Parathyroid adenoma (tissue), 2 donors: Measurements from ENCODE around the gene AGBL1.

ENCODE experiments used
- H2AFZ ChIP-seq: fragments of 300-600 bp; sonication (generic); one replicate; pipeline ENCODE4 v1.7.0; 2017; ENCODE audit warnings: antibody characterized with exemption, mild to moderate bottlenecking
- H3K27ac ChIP-seq: fragments of 300-600 bp; sonication (generic); one replicate; pipeline ENCODE4 v1.7.0; 2017
- H3K27me3 ChIP-seq: fragments of 300-600 bp; sonication (generic); one replicate; pipeline ENCODE4 v1.7.0; 2017; ENCODE audit warnings: low read length; ENCODE audit not compliant: control insufficient read depth, insufficient read depth
- H3K36me3 ChIP-seq: fragments of 300-600 bp; sonication (generic); one replicate; pipeline ENCODE4 v1.7.0; 2017; ENCODE audit warnings: low read length; ENCODE audit not compliant: control insufficient read depth, insufficient read depth
- H3K4me1 ChIP-seq: fragments of 300-600 bp; sonication (generic); one replicate; pipeline ENCODE4 v1.7.0; 2017; ENCODE audit warnings: control low read depth
- H3K4me2 ChIP-seq: fragments of 300-600 bp; sonication (generic); one replicate; pipeline ENCODE4 v1.7.0; 2017; ENCODE audit warnings: low read length
- H3K4me3 ChIP-seq: fragments of 300-600 bp; sonication (generic); one replicate; pipeline ENCODE4 v1.7.0; 2017; ENCODE audit warnings: low read depth, low read length
- H3K79me2 ChIP-seq: fragments of 300-600 bp; sonication (generic); one replicate; pipeline ENCODE4 v1.7.0; 2017; ENCODE audit warnings: control low read depth
- H3K9ac ChIP-seq: fragments of 300-600 bp; sonication (generic); one replicate; pipeline ENCODE4 v1.7.0; 2017; ENCODE audit warnings: mild to moderate bottlenecking
- H3K9me3 ChIP-seq: fragments of 300-600 bp; sonication (generic); one replicate; pipeline ENCODE4 v1.7.0; 2017; ENCODE audit warnings: low read length; ENCODE audit not compliant: control insufficient read depth
- TF ChIP-seq, protein P1 (sequence below): fragments of 300-600 bp; sonication (generic); IDR thresholded peaks from one replicate; pipeline ENCODE4 v1.7.0; 2017; ENCODE audit warnings: antibody characterized with exemption, mild to moderate bottlenecking
- donor health status: primary hyperparathyroidism.

Gene AGBL1

DNA sequence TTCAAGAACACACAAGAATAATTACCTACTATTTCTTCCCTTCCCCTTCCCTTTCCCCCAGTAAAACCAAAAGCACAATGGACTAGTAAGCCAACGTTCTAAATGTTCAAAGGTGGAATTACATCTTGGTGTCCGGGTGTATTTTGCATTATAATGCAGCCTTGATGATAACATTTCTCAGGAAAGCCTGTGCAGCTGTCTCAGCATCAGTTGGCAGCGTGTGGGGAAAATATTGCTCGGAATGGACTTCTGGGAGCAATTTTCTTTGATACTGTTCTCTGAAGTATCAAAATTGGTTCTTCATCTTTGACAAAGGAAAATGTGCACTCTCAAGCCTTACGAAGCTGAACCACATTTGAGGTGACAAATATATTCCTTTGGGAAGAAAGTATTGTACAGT, 198.9 kb downstream of the AGBL1 start:
- Histone ChIP-seq H3K9me3 (no peaks in the 10 kb centered on the region), H2AFZ (no peak overlapping the region), H3K4me1 (no peaks in the 10 kb centered on the region), H3K4me3 (no peak overlapping the region), H3K79me2 (no peaks in the 10 kb centered on the region), H3K9ac (no peak overlapping the region), H3K27ac (no peak overlapping the region), H3K27me3 (no peaks in the 10 kb centered on the region), H3K36me3 (no peaks in the 10 kb centered on the region), H3K4me2 (no peak overlapping the region)
- TF ChIP-seq, protein P1, sequence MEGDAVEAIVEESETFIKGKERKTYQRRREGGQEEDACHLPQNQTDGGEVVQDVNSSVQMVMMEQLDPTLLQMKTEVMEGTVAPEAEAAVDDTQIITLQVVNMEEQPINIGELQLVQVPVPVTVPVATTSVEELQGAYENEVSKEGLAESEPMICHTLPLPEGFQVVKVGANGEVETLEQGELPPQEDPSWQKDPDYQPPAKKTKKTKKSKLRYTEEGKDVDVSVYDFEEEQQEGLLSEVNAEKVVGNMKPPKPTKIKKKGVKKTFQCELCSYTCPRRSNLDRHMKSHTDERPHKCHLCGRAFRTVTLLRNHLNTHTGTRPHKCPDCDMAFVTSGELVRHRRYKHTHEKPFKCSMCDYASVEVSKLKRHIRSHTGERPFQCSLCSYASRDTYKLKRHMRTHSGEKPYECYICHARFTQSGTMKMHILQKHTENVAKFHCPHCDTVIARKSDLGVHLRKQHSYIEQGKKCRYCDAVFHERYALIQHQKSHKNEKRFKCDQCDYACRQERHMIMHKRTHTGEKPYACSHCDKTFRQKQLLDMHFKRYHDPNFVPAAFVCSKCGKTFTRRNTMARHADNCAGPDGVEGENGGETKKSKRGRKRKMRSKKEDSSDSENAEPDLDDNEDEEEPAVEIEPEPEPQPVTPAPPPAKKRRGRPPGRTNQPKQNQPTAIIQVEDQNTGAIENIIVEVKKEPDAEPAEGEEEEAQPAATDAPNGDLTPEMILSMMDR: no peak

- no peak overlapping the region for H3K27ac ChIP-seq
- no peak overlapping the region for H3K4me2 ChIP-seq
- no peaks in the 10 kb centered on the region for H3K79me2 ChIP-seq
- no peaks in the 10 kb centered on the region for H3K36me3 ChIP-seq
- H2AFZ ChIP-seq: no peak overlapping the region
- TF ChIP-seq, protein P1: no peak
- no peak overlapping the region for H3K9ac ChIP-seq
- no peaks in the 10 kb centered on the region for H3K27me3 ChIP-seq
- no peaks in the 10 kb centered on the region for H3K4me1 ChIP-seq
- no peak overlapping the region for H3K4me3 ChIP-seq
- H3K9me3 ChIP-seq: no peaks in the 10 kb centered on the region
These were observed 205.0 kb downstream of the AGBL1 start for GRCh38 chr15:86284635-86285034.

- H3K4me3 ChIP-seq: no peak overlapping the region
- no peak overlapping the region for H2AFZ ChIP-seq
- no peaks in the 10 kb centered on the region for H3K36me3 ChIP-seq
- H3K79me2 ChIP-seq: no peaks in the 10 kb centered on the region
- no peaks in the 10 kb centered on the region for H3K27me3 ChIP-seq
- TF ChIP-seq, protein P1: no peak
- no peak overlapping the region for H3K27ac ChIP-seq
- no peaks in the 10 kb centered on the region for H3K9me3 ChIP-seq
- no peaks in the 10 kb centered on the region for H3K4me1 ChIP-seq
- H3K4me2 ChIP-seq: no peak overlapping the region
- no peak overlapping the region for H3K9ac ChIP-seq
These were observed 215.8 kb downstream of the AGBL1 start for GRCh38 chr15:86295511-86295910.

GRCh38 chr15:86296769-86297168, 217.1 kb downstream of the AGBL1 start:
- no peaks in the 10 kb centered on the region for H3K9me3 ChIP-seq
- no peaks in the 10 kb centered on the region for H3K79me2 ChIP-seq
- H3K36me3 ChIP-seq: no peaks in the 10 kb centered on the region
- H3K9ac ChIP-seq: no peak overlapping the region
- H3K4me2 ChIP-seq: no peak overlapping the region
- H3K27me3 ChIP-seq: no peaks in the 10 kb centered on the region
- H3K27ac ChIP-seq: no peak overlapping the region
- TF ChIP-seq, protein P1: no peak
- no peaks in the 10 kb centered on the region for H3K4me1 ChIP-seq
- no peak overlapping the region for H3K4me3 ChIP-seq
- no peak overlapping the region for H2AFZ ChIP-seq

- no peak overlapping the region for H3K4me2 ChIP-seq
These were observed 220.9 kb downstream of the AGBL1 start for GRCh38 chr15:86300390-86301125.

More at GRCh38 chr15:86300390-86301125, 220.9 kb downstream of the AGBL1 start:
- Histone ChIP-seq H3K9me3 (no peaks in the 10 kb centered on the region), H2AFZ (no peak overlapping the region), H3K4me1 (no peaks in the 10 kb centered on the region), H3K36me3 (no peaks in the 10 kb centered on the region), H3K27ac (no peak overlapping the region), H3K9ac (no peak overlapping the region), H3K27me3 (no peaks in the 10 kb centered on the region), H3K4me3 (no peak overlapping the region), H3K79me2 (no peaks in the 10 kb centered on the region)
- TF ChIP-seq, protein P1: no peak
